Glutamatergic neuron (in vitro differentiated cells): ENCODE data around the gene CHST11. TPM values are rescaled to one million over a fixed set of nuclear protein-coding genes. Genes with fewer than 3 reads are reported as not detected.

Experiments
- DNase-seq: peaks from one replicate; pipeline ENCODE4 v3.0.0; 2022
- H3K27ac Mint-ChIP-seq: one replicate; pipeline ENCODE4 v1.8.0; 2020; ENCODE audit warnings: mild to moderate bottlenecking, mixed read lengths, inconsistent platforms; ENCODE audit not compliant: unreplicated experiment
- H3K27me3 Mint-ChIP-seq: one replicate; pipeline ENCODE4 v1.8.0; 2020; ENCODE audit warnings: mild to moderate bottlenecking, moderate library complexity, mixed read lengths, inconsistent platforms; ENCODE audit not compliant: unreplicated experiment
- H3K36me3 Mint-ChIP-seq: one replicate; pipeline ENCODE4 v1.8.0; 2020; ENCODE audit warnings: mild to moderate bottlenecking, mixed read lengths, inconsistent platforms; ENCODE audit not compliant: unreplicated experiment
- H3K4me1 Mint-ChIP-seq: one replicate; pipeline ENCODE4 v1.8.0; 2020; ENCODE audit warnings: mild to moderate bottlenecking, low read depth, mixed read lengths, inconsistent platforms; ENCODE audit not compliant: unreplicated experiment
- H3K4me3 Mint-ChIP-seq: one replicate; pipeline ENCODE4 v1.8.0; 2020; ENCODE audit warnings: mild to moderate bottlenecking, mixed read lengths, inconsistent platforms; ENCODE audit not compliant: unreplicated experiment
- H3K9me3 Mint-ChIP-seq: one replicate; pipeline ENCODE4 v1.8.0; 2020; ENCODE audit warnings: mild to moderate bottlenecking, moderate library complexity, mixed read lengths, inconsistent platforms; ENCODE audit not compliant: unreplicated experiment
- CTCF ChIP-seq: fragments of 200-600 bp; sonication (generic); IDR thresholded peaks from one replicate; pipeline ENCODE4 v1.5.0; 2021; ENCODE audit not compliant: partially characterized antibody, unreplicated experiment
- total RNA-seq: library from RNA; stranded (reverse); fragmentation: NEBNext Ultra II Directional; extraction: Animal tissue kit (Norgen Biotek cat#: 25700); gene quantifications from one replicate; pipeline ENCODE4 v1.2.1, GENCODE V29; 2021; ENCODE audit not compliant: unreplicated experiment

The CHST11 gene
- total RNA-seq, 1 donor from 2014 or later: 11.5 TPM

- Mint-ChIP-seq H3K4me3 (no peak overlapping the region), H3K36me3 (no peaks in the 10 kb centered on the region), H3K27ac (no peak overlapping the region), H3K27me3 (peaks cover 1% of the 10 kb centered on the region), H3K4me1 (peaks cover 9% of the 10 kb centered on the region), H3K9me3 (no peaks in the 10 kb centered on the region)
- TF ChIP-seq CTCF: no peak
- DNase-seq: no peak
Observed at GRCh38 chr12:104682790-104683279, 226.1 kb downstream of the CHST11 start.

DNA sequence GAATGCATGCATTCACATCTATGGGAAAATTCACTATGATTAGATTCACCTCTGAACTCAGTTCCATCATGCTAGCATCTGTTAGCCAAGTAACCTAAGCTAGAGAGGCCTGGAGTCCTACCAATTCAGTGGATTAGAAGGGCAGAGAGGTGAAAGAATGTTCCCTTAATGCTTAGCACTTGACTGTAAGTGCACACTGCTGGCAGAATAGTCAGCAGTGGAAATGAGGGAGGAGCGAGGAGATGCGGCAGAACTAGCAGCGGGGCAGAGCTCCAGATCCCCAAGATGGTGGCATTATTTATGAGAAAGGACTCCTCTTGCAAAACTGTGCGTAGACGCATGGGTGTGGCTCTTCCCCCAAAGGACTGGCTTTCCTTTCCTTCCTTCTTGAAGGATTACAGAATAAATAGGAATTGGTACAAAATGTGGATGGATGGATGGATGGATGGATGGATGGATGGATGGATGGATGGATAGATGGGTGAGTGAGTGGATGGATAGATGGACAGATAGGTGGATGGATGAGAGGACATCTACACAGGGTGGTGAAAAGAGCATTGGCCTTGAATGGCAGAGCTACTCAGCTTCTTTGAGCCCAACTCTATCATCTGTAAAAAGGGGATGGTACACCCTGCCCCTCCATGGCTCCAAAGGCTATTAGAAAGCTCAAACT is 227.2 kb downstream of the CHST11 start:
- Mint-ChIP-seq H3K27me3 (peaks cover 1% of the 10 kb centered on the region), H3K9me3 (no peaks in the 10 kb centered on the region), H3K4me3 (no peak overlapping the region), H3K36me3 (no peaks in the 10 kb centered on the region), H3K27ac (no peak overlapping the region), H3K4me1 (peaks cover 9% of the 10 kb centered on the region)
- no peak for TF ChIP-seq CTCF
- no peak for DNase-seq

DNA sequence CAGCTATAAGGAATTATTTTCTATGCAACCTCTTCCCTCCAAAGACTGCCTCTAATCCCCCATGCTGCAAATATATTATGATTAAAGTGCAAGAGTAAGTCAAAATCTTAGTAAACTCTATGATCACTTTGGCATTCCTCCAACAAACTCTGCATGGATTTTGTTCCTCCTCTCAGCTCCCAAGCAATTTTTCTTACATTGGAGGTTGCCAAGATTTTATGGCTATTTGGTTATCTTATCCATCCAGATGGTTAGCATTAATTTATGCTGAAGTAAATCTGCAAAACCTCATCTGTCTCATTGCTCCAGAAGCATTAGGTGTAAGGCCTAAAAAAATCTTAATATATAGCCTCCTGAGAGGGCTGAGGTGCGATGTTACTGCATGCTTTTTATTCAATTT is 228.1 kb downstream of the CHST11 start:
- Mint-ChIP-seq H3K4me1 (peaks cover 7% of the 10 kb centered on the region), H3K36me3 (no peaks in the 10 kb centered on the region)

DNA sequence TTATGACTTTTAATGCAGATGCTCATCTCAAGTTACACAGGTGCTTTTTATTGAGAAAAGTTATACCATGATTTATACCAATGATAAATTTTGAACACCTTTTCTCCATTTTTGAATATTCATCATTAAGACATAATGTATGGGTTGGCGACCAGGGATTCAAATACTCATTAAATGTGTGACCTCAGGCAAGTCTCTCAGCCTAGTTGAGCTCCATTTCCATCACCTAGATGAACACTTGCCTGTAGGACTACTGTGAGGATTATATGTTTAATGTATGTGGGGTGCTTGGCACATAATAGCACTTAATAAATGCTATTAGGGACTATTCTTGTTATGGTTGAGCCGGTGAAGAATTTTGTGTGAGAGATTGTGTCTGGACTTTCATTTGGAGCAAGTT is 228.6 kb downstream of the CHST11 start:
- TF ChIP-seq CTCF: no peak
- Mint-ChIP-seq H3K36me3 (no peaks in the 10 kb centered on the region), H3K4me1 (peaks cover 6% of the 10 kb centered on the region), H3K9me3 (no peaks in the 10 kb centered on the region), H3K27ac (peak overlapping the region; percentile 24), H3K4me3 (no peak overlapping the region), H3K27me3 (peaks cover 1% of the 10 kb centered on the region)
- no peak for DNase-seq

More for the DNA sequence above, 228.1 kb downstream of the CHST11 start:
- Mint-ChIP-seq H3K27me3 (peaks cover 1% of the 10 kb centered on the region), H3K27ac (no peak overlapping the region), H3K9me3 (no peaks in the 10 kb centered on the region), H3K4me3 (no peak overlapping the region)
- TF ChIP-seq CTCF: no peak
- DNase-seq: no peak

GRCh38 chr12:104686196-104686595 is 229.4 kb downstream of the CHST11 start:
- Mint-ChIP-seq H3K27ac (no peak overlapping the region), H3K4me3 (no peak overlapping the region), H3K27me3 (peaks cover 1% of the 10 kb centered on the region), H3K9me3 (no peaks in the 10 kb centered on the region), H3K36me3 (no peaks in the 10 kb centered on the region), H3K4me1 (peaks cover 6% of the 10 kb centered on the region)
- no peak for TF ChIP-seq CTCF
- DNase-seq: no peak
